GM12874 (cell line): Measurements from ENCODE around the gene CAPN5.

Experiments
- CTCF ChIP-seq: IDR thresholded peaks from 2 replicates; pipeline ENCODE4 v1.5.1; 2011; ENCODE audit warnings: low read depth, mild to moderate bottlenecking, control low read depth, low read length, moderate library complexity; ENCODE audit not compliant: insufficient read depth

Gene CAPN5

DNA sequence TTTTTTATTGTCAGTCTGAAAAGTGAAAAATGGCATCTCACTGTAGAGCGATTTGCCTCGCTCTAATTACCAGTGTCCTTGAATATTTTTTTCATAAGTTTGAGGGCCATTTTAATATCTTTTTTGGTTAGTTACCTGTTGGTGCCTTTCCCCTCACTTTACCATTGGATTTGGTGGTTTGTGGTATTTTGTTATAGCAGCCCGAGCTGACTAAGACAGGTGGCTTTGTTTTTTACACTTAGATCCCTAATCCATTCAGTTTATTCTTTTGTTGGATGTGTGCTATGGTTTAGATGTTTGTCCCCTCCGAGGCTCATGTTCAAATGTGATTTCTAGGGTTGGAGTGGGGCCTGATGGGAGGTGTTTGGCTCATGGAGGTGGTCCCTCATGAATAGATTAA is 6.5 kb upstream of the CAPN5 start:
- TF ChIP-seq CTCF: no peak

GRCh38 chr11:77062924-77063323 is 3.8 kb upstream of the CAPN5 start:
- no peak for TF ChIP-seq CTCF

GRCh38 chr11:77063407-77063806 is 3.4 kb upstream of the CAPN5 start:
- TF ChIP-seq CTCF: no peak

DNA sequence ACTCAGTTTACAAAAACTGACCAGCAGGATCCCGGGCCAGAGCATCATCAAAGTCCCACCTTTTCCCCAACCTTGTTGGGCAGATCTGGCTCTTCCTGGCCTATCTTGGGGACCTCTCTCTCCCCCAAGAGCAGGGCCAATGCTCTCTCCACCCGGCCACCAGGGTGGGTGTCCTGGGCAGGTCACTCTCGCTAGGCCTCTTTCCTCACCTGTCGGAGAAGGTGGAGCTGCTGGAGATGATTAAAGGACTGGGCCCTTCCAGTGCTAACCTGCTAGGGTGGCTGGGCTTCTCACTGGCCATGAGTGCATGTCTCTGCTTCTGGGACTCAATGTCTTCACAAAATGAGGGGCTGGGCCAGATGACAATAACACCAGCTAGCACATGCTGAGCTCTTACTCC is 2.9 kb upstream of the CAPN5 start:
- no peak for TF ChIP-seq CTCF

GRCh38 chr11:77064648-77065217 is 2.0 kb upstream of the CAPN5 start:
- TF ChIP-seq CTCF: no peak

- TF ChIP-seq CTCF: no peak
Measured at GRCh38 chr11:77065878-77066228, 918 bp upstream of the CAPN5 start.

- TF ChIP-seq CTCF: no peak
Measured at GRCh38 chr11:77067861-77068443, 1.2 kb downstream of the CAPN5 start.
